Measurements from ENCODE around the gene FNDC1. TPM values are rescaled to one million over a fixed set of nuclear protein-coding genes. Genes with fewer than 3 reads are reported as not detected.

FNDC1 gene
- total and polyA plus RNA-seq, 10 of the 15 experiments (the other 5 are each of a cell fraction or from before 2014, with no cell fraction given) = not detected

DNA sequence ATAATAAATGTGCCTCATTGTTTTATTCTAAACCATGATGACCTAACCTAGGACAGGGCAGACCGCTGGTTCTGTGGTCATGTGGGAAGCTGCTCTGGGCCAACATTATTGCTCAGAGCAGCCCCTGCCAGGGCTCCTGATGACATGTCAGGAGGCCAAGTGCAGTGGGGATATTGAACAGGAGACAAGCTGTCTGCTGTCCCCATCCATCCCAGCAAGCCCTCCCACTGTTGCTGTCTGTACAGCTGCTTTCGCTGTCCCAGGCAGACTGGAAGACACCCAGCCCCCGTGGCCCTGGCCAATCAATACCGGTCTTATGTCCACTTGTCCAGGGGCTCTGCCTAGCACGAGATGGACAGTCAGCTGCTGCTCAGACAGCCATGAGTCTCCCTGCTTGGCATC, 43.2 kb upstream of the FNDC1 start:
- no peak overlapping the region for H3K4me2 ChIP-seq (ENCODE audit: control insufficient read depth, insufficient read depth)
- TF ChIP-seq ESRRA (IDR thresholded peaks at IDR 0.05; ENCODE audit: low read length) (no peak), MEF2B (IDR thresholded peaks at IDR 0.05; ENCODE audit: partially characterized antibody, poor library complexity, severe bottlenecking) (no peak), BACH1 (IDR thresholded peaks at IDR 0.05; ENCODE audit: borderline replicate concordance) (no peak), NR2F1 (conservative IDR thresholded peaks at IDR 0.05) (no peak), NFYA (IDR thresholded peaks at IDR 0.05; ENCODE audit: borderline replicate concordance, low read depth, low read length) (no peak), BHLHE40 (IDR thresholded peaks at IDR 0.05; ENCODE audit: borderline replicate concordance in 1 of 2, low read depth in 2 of 2, low read length in 1 of 2) (no peak), JUNB (IDR thresholded peaks at IDR 0.05) (no peak)
- TF ChIP-seq, protein P1, sequence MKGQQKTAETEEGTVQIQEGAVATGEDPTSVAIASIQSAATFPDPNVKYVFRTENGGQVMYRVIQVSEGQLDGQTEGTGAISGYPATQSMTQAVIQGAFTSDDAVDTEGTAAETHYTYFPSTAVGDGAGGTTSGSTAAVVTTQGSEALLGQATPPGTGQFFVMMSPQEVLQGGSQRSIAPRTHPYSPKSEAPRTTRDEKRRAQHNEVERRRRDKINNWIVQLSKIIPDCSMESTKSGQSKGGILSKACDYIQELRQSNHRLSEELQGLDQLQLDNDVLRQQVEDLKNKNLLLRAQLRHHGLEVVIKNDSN (IDR thresholded peaks at IDR 0.05; ENCODE audit: borderline replicate concordance, extremely low read length, insufficient read depth, low read depth, low read length) = no peak
- BruUV-seq (replicated peaks) = no TSS peak
- no peak for FAIRE-seq
- RAD21 ChIA-PET (ENCODE audit: unreplicated experiment) = interaction anchor here (0.6 to 3.3 kb wide), 11 partner anchors 8 to 126 kb away, joined by 3 to 40 read pairs (median 6); partner anchors contain the start of genes RSPH3 and TAGAP
- H3K9ac ChIP-seq (ENCODE audit: control insufficient read depth, insufficient read depth, low read length) = no peak overlapping the region
- 70% methylated on average over 5 of the region's 5 CpGs for WGBS (ENCODE audit: insufficient coverage, insufficient replicate concordance, low lambda C conversion rate, missing lambda C conversion rate)
- H3K79me2 ChIP-seq (ENCODE audit: control insufficient read depth, insufficient read depth, low read length) = no peaks in the 10 kb centered on the region
- no peak overlapping the region for H3K4me3 ChIP-seq
- intact Hi-C loops (cut with micrococcal nuclease; ENCODE audit: unreplicated experiment) = no loop called here
- in situ Hi-C loops (cut with MboI) = no loop called here
- no peaks in the 10 kb centered on the region for H4K20me1 ChIP-seq (ENCODE audit: control insufficient read depth, insufficient read depth)
- no peak overlapping the region for H2AFZ ChIP-seq (ENCODE audit: control insufficient read depth, low read depth, low read length)
- DNase-seq (ENCODE audit: low read depth, low spot score) = no peak
- H3K9me3 ChIP-seq (replicated peaks; ENCODE audit: control insufficient read depth, insufficient read depth, low read length) = peaks cover 7% of the 10 kb centered on the region; the same call in 1 of the 3 replicates
- SMC1A ChIA-PET (ENCODE audit: uncharacterized antibody, unreplicated experiment) = interaction anchor here (0.9 to 12.8 kb wide), 11 partner anchors 9 to 126 kb away, joined by 3 to 292 read pairs (median 3); partner anchors contain the start of genes RSPH3 and TAGAP
- no peak overlapping the region for H3K27ac ChIP-seq (ENCODE audit: control insufficient read depth, insufficient read depth)
- H3K36me3 ChIP-seq (ENCODE audit: control insufficient read depth in 2 of 2, insufficient read depth in 2 of 2, low read length in 1 of 2) = no peaks in the 10 kb centered on the region
- CTCF ChIA-PET = interaction anchor here (1.2 to 13.8 kb wide), 6 partner anchors 9 to 126 kb away, joined by 4 to 529 read pairs (median 18); partner anchors contain the start of gene RSPH3
- H3K4me1 ChIP-seq (ENCODE audit: control insufficient read depth, insufficient read depth, low read length) = peaks cover 19% of the 10 kb centered on the region
- peaks cover 0 to 3% of the 10 kb centered on the region in 2 experiments; a peak in 1 of 4 replicates for H3K27me3 ChIP-seq (replicated peaks in 1 of 2; ENCODE audit: control insufficient read depth in 2 of 2, insufficient read depth in 2 of 2, low read length in 1 of 2)
- ATAC-seq = peak; percentile 8
- POLR2A ChIA-PET = interaction anchor here (0.6 to 4.9 kb wide), 7 partner anchors 9 to 88 kb away, joined by 3 to 36 read pairs (median 9); partner anchors contain the start of gene TAGAP
